DND-41 (cell line): ENCODE results near the gene NDRG2.

Source experiments
- CTCF ChIP-seq: IDR thresholded peaks from 2 replicates; pipeline ENCODE4 v1.5.1; 2012; ENCODE audit warnings: borderline replicate concordance, low read length, moderate library complexity, mild to moderate bottlenecking; ENCODE audit not compliant: poor library complexity, severe bottlenecking; ENCODE audit errors: extremely low read depth
- EZH2 ChIP-seq: IDR thresholded peaks from 3 replicates; pipeline ENCODE4 v1.6.1; 2012; ENCODE audit warnings: borderline replicate concordance, low read depth, mild to moderate bottlenecking, moderate library complexity, low read length, inconsistent platforms; ENCODE audit not compliant: severe bottlenecking

- TF ChIP-seq CTCF (no peak), EZH2 (no peak)
These were observed 13.9 kb upstream of the NDRG2 start for GRCh38 chr14:21038441-21039422.
